K562 (cell line): Measurements from ENCODE around the gene PLEKHA8. TPM values are rescaled to one million over a fixed set of nuclear protein-coding genes. Genes with fewer than 3 reads are reported as not detected.

Experiments
- ATAC-seq: fragments of 200-7000 bp; cut with Tn5 transposase; 3 replicates; pipeline ENCODE4 v1.9.1; 2020; ENCODE audit warnings: moderate library complexity
- BruUV-seq: library from RNA; stranded (reverse); fragments of 400-500 nt; replicated peaks from 2 replicates; lab custom pipeline; 2021; lab: Mats Ljungman, UMichigan
- CTCF ChIA-PET: fragments of 300-600 bp; formaldehyde crosslinking; extraction: SDS; loops from one replicate; lab custom pipeline; 2021; ENCODE audit warnings: low intra/inter-chr PET ratio; lab: Yijun Ruan, JAX
- POLR2A ChIA-PET: fragments of 300-600, 350-650 bp; sonication (Branson Sonifier 250); formaldehyde crosslinking; extraction: SDS; loops from one replicate; lab custom pipeline; 2021; ENCODE audit warnings: antibody characterized with exemption, inconsistent platforms; lab: Yijun Ruan, JAX
- DNase-seq, 4 experiments: peaks; one replicate each; pipeline versions ENCODE4 v3.0.0 to v3.0.0-alpha.2; 2011 to 2018; ENCODE audit warnings: low spot score in 3 of 4, mixed read lengths in 3 of 4; ENCODE audit errors: extremely low read depth in 1 of 4
- FAIRE-seq: peaks from 2 replicates; lab custom pipeline; 2011; peaks lifted over from hg19 to GRCh38; lab: Jason Lieb, UNC
- H2AFZ ChIP-seq: 2 replicates; pipeline ENCODE4 v1.6.0; 2011; ENCODE audit warnings: low read depth, low read length, control low read depth, inconsistent platforms
- H3K27ac ChIP-seq: fragments of 200-600 bp; 3 replicates; pipeline ENCODE4 v1.8.0; 2011; ENCODE audit warnings: low read depth, mild to moderate bottlenecking, control low read depth, inconsistent platforms, low read length, moderate library complexity, mixed read lengths; ENCODE audit errors: extremely low read depth
- H3K27me3 ChIP-seq, 2 experiments: fragments of 300-600 bp in 1 of 2; 2 replicates in 1 of 2; 3 replicates in 1 of 2; pipeline versions ENCODE4 v1.6.0 to v1.8.0; 2011; ENCODE audit warnings: inconsistent platforms in 2 of 2, low read length in 2 of 2, mild to moderate bottlenecking in 1 of 2, mixed read lengths in 1 of 2, moderate library complexity in 1 of 2; ENCODE audit not compliant: control insufficient read depth in 2 of 2, insufficient read depth in 2 of 2
- H3K36me3 ChIP-seq: fragments of 300-600 bp; 3 replicates; pipeline ENCODE4 v1.8.0; 2011; ENCODE audit warnings: mild to moderate bottlenecking, low read length, inconsistent platforms; ENCODE audit not compliant: control insufficient read depth, insufficient read depth
- H3K4me1 ChIP-seq, 2 experiments: fragments of 200-600 bp in 1 of 2; replicated peaks in 1 of 2; 2 replicates in 1 of 2; 3 replicates in 1 of 2; pipeline versions ENCODE4 v1.5.1 to v1.8.0; 2011; ENCODE audit warnings: inconsistent platforms in 2 of 2, low read length in 2 of 2, mild to moderate bottlenecking in 1 of 2, mixed read lengths in 1 of 2, moderate library complexity in 1 of 2; ENCODE audit not compliant: control insufficient read depth in 2 of 2, insufficient read depth in 2 of 2
- H3K4me2 ChIP-seq: 2 replicates; pipeline ENCODE4 v1.6.1; 2011; ENCODE audit warnings: low read length, control low read depth, inconsistent platforms, mixed read lengths; ENCODE audit not compliant: insufficient read depth
- H3K4me3 ChIP-seq: fragments of 200-600 bp; sonication (generic), shearing (Covaris generic); 2 replicates; pipeline ENCODE4 v1.5.1; 2016; ENCODE audit warnings: control low read depth, inconsistent platforms
- H3K79me2 ChIP-seq: fragments of 200-600 bp; 3 replicates; pipeline ENCODE4 v1.8.0; 2011; ENCODE audit warnings: low read length, inconsistent platforms; ENCODE audit not compliant: control insufficient read depth, insufficient read depth
- H3K9ac ChIP-seq, 2 experiments: 2 replicates each; pipeline versions ENCODE4 v1.6.0 to v1.6.1; 2011; ENCODE audit warnings: low read depth in 2 of 2, low read length in 2 of 2, control low read depth in 1 of 2, inconsistent platforms in 1 of 2, mild to moderate bottlenecking in 1 of 2, mixed read lengths in 1 of 2; ENCODE audit not compliant: insufficient read depth in 1 of 2
- H3K9me1 ChIP-seq: one replicate; pipeline ENCODE4 v1.6.0; 2011; ENCODE audit warnings: inconsistent platforms, mild to moderate bottlenecking, low read length, moderate library complexity; ENCODE audit not compliant: control insufficient read depth, insufficient read depth
- H3K9me3 ChIP-seq: replicated peaks from 2 replicates; pipeline ENCODE4 v1.5.1; 2011; ENCODE audit warnings: low read depth, low read length, inconsistent platforms; ENCODE audit not compliant: control insufficient read depth, insufficient read depth
- H4K20me1 ChIP-seq: replicated peaks from 2 replicates; pipeline ENCODE4 v1.6.1; 2011; ENCODE audit warnings: low read length, inconsistent platforms, mixed read lengths; ENCODE audit not compliant: control insufficient read depth, insufficient read depth
- EGR1 ChIP-seq: fragments of 450-650 bp; conservative IDR thresholded peaks from 2 replicates; pipeline ENCODE4 v1.6.1; 2017; ENCODE audit warnings: mild to moderate bottlenecking
- MGA ChIP-seq: fragments of 450-650 bp; IDR thresholded peaks from 2 replicates; pipeline ENCODE4 v1.6.1; 2016; ENCODE audit warnings: mild to moderate bottlenecking, moderate library complexity
- WGBS: fragments of 100-300 bp; shearing (Covaris generic); methylation state at CpG from one replicate; pipeline ENCODE4 v1.1.6; 2016; ENCODE audit warnings: low coverage, mixed read lengths; ENCODE audit not compliant: insufficient coverage; ENCODE audit errors: missing lambda C conversion rate; 5-methylcytosine and 5-hydroxymethylcytosine counted together
- in situ Hi-C: fragments of 300-500 bp; cut with MboI; formaldehyde crosslinking; loops from 4 replicates; pipeline ENCODE4 v1.15.0; 2018; ENCODE audit warnings: inconsistent platforms, mixed read lengths
- intact Hi-C: fragments of 100-400 bp; cut with micrococcal nuclease; formaldehyde crosslinking; loops from 2 replicates; pipeline ENCODE4 v1.14.2; 2022
- polyA plus RNA-seq, 8 experiments: library from polyadenylated mRNA; depleted of rRNA in 4 of 8; stranded (reverse) in 5 of 8; unstranded in 3 of 8; fragments of >200 nt; fragmentation: Nextera tagmentation in 2 of 8; fragmentation: Illumina TruSeq in 1 of 8; extraction: Ambion mirVana in 2 of 8; extraction: Trizol in 1 of 8; gene quantifications; 2 replicates each; pipeline versions ENCODE4 v1.2.1 to v1.2.3, GENCODE V29; 2011 to 2014; ENCODE audit warnings: inconsistent platforms in 1 of 8, missing spikeins in 1 of 8
- total RNA-seq, 7 experiments: library from RNA; depleted of rRNA in 6 of 7; stranded (reverse); fragments of >200 nt in 6 of 7; fragmentation: Illumina TruSeq in 2 of 7; extraction: Trizol in 2 of 7; gene quantifications; 2 replicates each; pipeline versions ENCODE4 v1.2.1 to v1.2.3, GENCODE V29; 2011 to 2021; ENCODE audit warnings: low replicate concordance in 1 of 7

The PLEKHA8 gene
- total and polyA plus RNA-seq, 9 of the 15 experiments (the other 6 are each of a cell fraction or from before 2014, with no cell fraction given) = 3.2 to 16.3 (median 11.8) TPM

GRCh38 chr7:30148426-30148825 is 120.2 kb downstream of the PLEKHA8 start:
- H3K4me3 ChIP-seq = no peak overlapping the region
- BruUV-seq = no TSS peak
- intact Hi-C loops = no loop called here
- no peak for FAIRE-seq
- TF ChIP-seq MGA (no peak), EGR1 (peak; percentile 77)
- TF ChIP-seq, all 486 proteins: peak for 1
- no peak overlapping the region for H3K9ac ChIP-seq
- ATAC-seq = no peak
- peaks cover 3% of the 10 kb centered on the region; the same call in 1 of the 3 replicates for H3K36me3 ChIP-seq
- peaks cover 15 to 61% of the 10 kb centered on the region in 2 experiments; a peak in 4 of 5 replicates for H3K4me1 ChIP-seq
- H3K27ac ChIP-seq = no peak overlapping the region
- no peaks in the 10 kb centered on the region for H3K9me3 ChIP-seq
- CTCF ChIA-PET = no interaction called here
- H3K4me2 ChIP-seq = no peak overlapping the region
- no peaks in the 10 kb centered on the region for H3K9me1 ChIP-seq
- no peak for DNase-seq
- WGBS = 86% methylated on average over 3 of the region's 5 CpGs
- no peaks in the 10 kb centered on the region; the same call in 2 of the 3 replicates for H3K79me2 ChIP-seq
- H2AFZ ChIP-seq = no peak overlapping the region
- no peaks in the 10 kb centered on the region for H3K27me3 ChIP-seq
- no peaks in the 10 kb centered on the region for H4K20me1 ChIP-seq
- in situ Hi-C loops = no loop called here
- POLR2A ChIA-PET = no interaction called here
